A673 (cell line): ENCODE results near the gene RHOBTB1.

Source experiments
- EZH2 ChIP-seq: fragments of 200-600 bp; sonication (generic); IDR thresholded peaks from 2 replicates; pipeline ENCODE4 v1.6.1; 2017; ENCODE audit warnings: borderline replicate concordance, low read depth, mild to moderate bottlenecking, mixed read lengths, antibody characterized with exemption, low read length; ENCODE audit not compliant: poor library complexity, severe bottlenecking
- TF ChIP-seq, protein P1 (sequence below): fragments of 300-800, 200-600 bp; sonication (generic); conservative IDR thresholded peaks from 2 replicates; pipeline ENCODE4 v1.5.1; 2017; ENCODE audit warnings: low read depth, mild to moderate bottlenecking, antibody characterized with exemption, low read length, moderate library complexity, mixed read lengths

DNA sequence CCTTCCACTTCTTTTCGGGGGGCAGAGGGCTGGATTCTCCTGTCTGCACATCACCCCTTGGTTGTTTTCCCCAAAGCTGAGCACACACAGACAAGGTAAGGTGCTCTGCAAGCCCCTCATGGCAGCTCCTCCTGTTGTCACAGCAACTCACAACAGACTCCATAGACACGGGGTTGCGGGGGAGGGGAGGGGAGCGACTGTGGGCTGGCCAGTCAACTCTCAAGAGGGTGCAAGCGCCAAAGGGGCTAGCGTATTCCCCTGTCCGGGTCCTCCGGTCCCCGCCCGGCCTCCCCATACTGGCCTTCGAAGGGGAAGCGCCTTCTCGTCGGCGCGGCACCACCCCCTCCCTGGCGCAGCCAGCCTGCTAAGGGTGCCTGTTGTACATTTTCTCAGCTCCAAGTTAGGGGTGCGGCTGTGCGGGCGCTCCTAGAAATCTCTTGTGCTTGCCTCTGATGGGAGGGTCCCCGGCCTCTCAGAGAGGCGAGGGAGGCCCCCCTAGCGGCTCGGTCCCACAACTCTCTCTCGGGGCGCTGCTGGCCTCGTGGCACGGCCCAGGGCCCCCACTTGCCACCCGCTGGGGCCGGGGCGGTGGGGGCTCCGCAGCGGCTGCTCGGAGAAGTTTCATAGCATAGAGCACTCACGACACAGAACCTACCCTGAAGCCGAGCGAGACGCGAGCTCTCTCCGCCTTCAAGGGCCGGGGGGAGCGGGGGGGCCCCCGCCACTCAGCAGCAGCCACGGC, 498 bp downstream of the RHOBTB1 start:
- TF ChIP-seq, protein P1, sequence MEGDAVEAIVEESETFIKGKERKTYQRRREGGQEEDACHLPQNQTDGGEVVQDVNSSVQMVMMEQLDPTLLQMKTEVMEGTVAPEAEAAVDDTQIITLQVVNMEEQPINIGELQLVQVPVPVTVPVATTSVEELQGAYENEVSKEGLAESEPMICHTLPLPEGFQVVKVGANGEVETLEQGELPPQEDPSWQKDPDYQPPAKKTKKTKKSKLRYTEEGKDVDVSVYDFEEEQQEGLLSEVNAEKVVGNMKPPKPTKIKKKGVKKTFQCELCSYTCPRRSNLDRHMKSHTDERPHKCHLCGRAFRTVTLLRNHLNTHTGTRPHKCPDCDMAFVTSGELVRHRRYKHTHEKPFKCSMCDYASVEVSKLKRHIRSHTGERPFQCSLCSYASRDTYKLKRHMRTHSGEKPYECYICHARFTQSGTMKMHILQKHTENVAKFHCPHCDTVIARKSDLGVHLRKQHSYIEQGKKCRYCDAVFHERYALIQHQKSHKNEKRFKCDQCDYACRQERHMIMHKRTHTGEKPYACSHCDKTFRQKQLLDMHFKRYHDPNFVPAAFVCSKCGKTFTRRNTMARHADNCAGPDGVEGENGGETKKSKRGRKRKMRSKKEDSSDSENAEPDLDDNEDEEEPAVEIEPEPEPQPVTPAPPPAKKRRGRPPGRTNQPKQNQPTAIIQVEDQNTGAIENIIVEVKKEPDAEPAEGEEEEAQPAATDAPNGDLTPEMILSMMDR, result no peak
- TF ChIP-seq EZH2, result no peak
